GM12865 (cell line): ENCODE measurements around the gene AP3D1.

Experiments
- DNase-seq: peaks from one replicate; pipeline ENCODE4 v3.0.0; 2010; ENCODE audit warnings: low read depth
- H3K4me3 ChIP-seq: 2 replicates; pipeline ENCODE4 v1.5.1; 2011; ENCODE audit warnings: mild to moderate bottlenecking, low read depth, low read length, control low read depth
- CTCF ChIP-seq: IDR thresholded peaks from 2 replicates; pipeline ENCODE4 v1.5.1; 2011; ENCODE audit warnings: low read length, control low read depth, low read depth, inconsistent platforms; ENCODE audit not compliant: insufficient read depth; ENCODE audit errors: missing control alignments

The AP3D1 gene

GRCh38 chr19:2062389-2062729 is 89.0 kb downstream of the AP3D1 start:
- H3K4me3 ChIP-seq, result peak overlapping the region; percentile 65
- DNase-seq, result no peak
- no peak for TF ChIP-seq CTCF

- TF ChIP-seq CTCF, result no peak
- DNase-seq, result peak; percentile 99
- peak overlapping the region; percentile 81 for H3K4me3 ChIP-seq
Measured at GRCh38 chr19:2061495-2062388, 89.6 kb downstream of the AP3D1 start.

- peak; percentile 78 for DNase-seq
Measured at GRCh38 chr19:2060884-2061494, 90.4 kb downstream of the AP3D1 start.

GRCh38 chr19:2059422-2060201 is 91.8 kb downstream of the AP3D1 start:
- TF ChIP-seq CTCF, result no peak
- DNase-seq, result no peak
- H3K4me3 ChIP-seq, result peak overlapping the region; percentile 81

More at GRCh38 chr19:2060884-2061494, 90.4 kb downstream of the AP3D1 start:
- no peak for TF ChIP-seq CTCF
- H3K4me3 ChIP-seq, result peak overlapping the region; percentile 81

GRCh38 chr19:2058570-2059421 is 92.6 kb downstream of the AP3D1 start:
- H3K4me3 ChIP-seq, result no peak overlapping the region
- no peak for DNase-seq
- TF ChIP-seq CTCF, result no peak

- TF ChIP-seq CTCF, result no peak
- DNase-seq, result no peak
- no peak overlapping the region for H3K4me3 ChIP-seq
Measured at GRCh38 chr19:2057484-2058469, 93.6 kb downstream of the AP3D1 start.
